GM21737 (cell line): ENCODE measurements around the gene GZF1.

Experiments used
- ATAC-seq: cut with Tn5 transposase; IDR thresholded peaks from one replicate; pipeline ENCODE4 v1.9.1; 2021; ENCODE audit warnings: mild to moderate bottlenecking, moderate library complexity; ENCODE audit not compliant: unreplicated experiment

GZF1 gene

GRCh38 chr20:23404196-23404595 lies 42.2 kb downstream of the GZF1 start:
- ATAC-seq, result no peak

- no peak for ATAC-seq
Observed at GRCh38 chr20:23406880-23407279, 44.9 kb downstream of the GZF1 start.

GRCh38 chr20:23407781-23408464 lies 45.9 kb downstream of the GZF1 start:
- peak; percentile 68 for ATAC-seq

GRCh38 chr20:23408957-23409356 lies 47.0 kb downstream of the GZF1 start:
- no peak for ATAC-seq

- ATAC-seq, result no peak
Observed at GRCh38 chr20:23409800-23410199, 47.8 kb downstream of the GZF1 start.

GRCh38 chr20:23410916-23411695 lies 49.1 kb downstream of the GZF1 start:
- ATAC-seq, result no peak

GRCh38 chr20:23412026-23412425 lies 50.0 kb downstream of the GZF1 start:
- no peak for ATAC-seq

- no peak for ATAC-seq
Observed at GRCh38 chr20:23413862-23414422, 52.0 kb downstream of the GZF1 start.

GRCh38 chr20:23414526-23415188 lies 52.7 kb downstream of the GZF1 start:
- no peak for ATAC-seq

GRCh38 chr20:23415555-23415954 lies 53.6 kb downstream of the GZF1 start:
- ATAC-seq, result no peak

GRCh38 chr20:23415959-23416583 lies 54.1 kb downstream of the GZF1 start:
- ATAC-seq, result no peak

GRCh38 chr20:23417861-23418260 lies 55.9 kb downstream of the GZF1 start:
- ATAC-seq, result no peak

GRCh38 chr20:23419657-23419994 lies 57.6 kb downstream of the GZF1 start:
- ATAC-seq, result no peak

GRCh38 chr20:23419995-23420901 lies 58.3 kb downstream of the GZF1 start:
- ATAC-seq, result peak; percentile 33

GRCh38 chr20:23420943-23421931 lies 59.3 kb downstream of the GZF1 start, which contains the start of gene NAPB:
Gene NAPB, minus strand, starts transcription at chr20:23421488. Its CDS starts 86 bp downstream, at chr20:23421402.
- ATAC-seq, result peak; percentile 96
